ENCODE results near the gene ZBTB3. TPM values are rescaled to one million over a fixed set of nuclear protein-coding genes. Genes with fewer than 3 reads are reported as not detected.

The ZBTB3 gene
- total RNA-seq, result 1 to 10 TPM; 6.5 to 8.1 TPM

- H3K27me3 Mint-ChIP-seq, result no peaks in the 10 kb centered on the region
- H3K4me1 Mint-ChIP-seq (ENCODE audit: low read depth in 2 of 2), result peaks cover 2 to 6% of the 10 kb centered on the region in 2 donors
- ATAC-seq (peak; percentile 98), DNase-seq (ENCODE audit: low spot score) (peak; percentile 98)
- H3K36me3 Mint-ChIP-seq, result no peaks in the 10 kb centered on the region
- no peaks in the 10 kb centered on the region for H3K9me3 Mint-ChIP-seq
- peak within 1 kb of the TSS; percentile 79 to 90 for H3K27ac Mint-ChIP-seq
- peak within 1 kb of the TSS; percentile 90 for H3K4me3 Mint-ChIP-seq
Measured at GRCh38 chr11:62753736-62754603, at the start of gene ZBTB3. TSS of gene ZBTB3 (minus strand) at chr11:62754160. CDS start at chr11:62753664, 496 bp downstream.

DNA sequence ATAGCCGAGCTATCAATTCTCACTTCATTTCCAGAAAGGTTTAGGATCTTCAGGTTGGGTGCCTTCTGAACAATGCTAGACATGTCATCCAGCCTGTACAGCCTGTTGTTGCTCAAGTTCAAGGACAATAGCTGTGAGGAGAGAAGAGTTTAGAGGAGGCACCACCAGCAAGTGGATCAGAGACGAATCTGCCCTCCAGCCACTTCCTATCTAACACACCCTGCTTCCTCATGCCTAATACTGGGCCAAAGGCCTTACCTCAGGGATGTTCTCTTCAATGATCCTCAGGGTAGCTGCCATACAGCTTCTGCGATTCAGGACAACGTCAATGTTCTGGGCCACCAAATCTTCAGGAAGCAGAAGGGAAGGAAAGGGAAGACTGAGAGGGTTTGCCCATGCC, 47.1 kb upstream of the ZBTB3 start:
- peak overlapping the region in 1 of 2 donors; percentile 73 for H3K27ac Mint-ChIP-seq
- no peaks in the 10 kb centered on the region for H3K27me3 Mint-ChIP-seq

DNA sequence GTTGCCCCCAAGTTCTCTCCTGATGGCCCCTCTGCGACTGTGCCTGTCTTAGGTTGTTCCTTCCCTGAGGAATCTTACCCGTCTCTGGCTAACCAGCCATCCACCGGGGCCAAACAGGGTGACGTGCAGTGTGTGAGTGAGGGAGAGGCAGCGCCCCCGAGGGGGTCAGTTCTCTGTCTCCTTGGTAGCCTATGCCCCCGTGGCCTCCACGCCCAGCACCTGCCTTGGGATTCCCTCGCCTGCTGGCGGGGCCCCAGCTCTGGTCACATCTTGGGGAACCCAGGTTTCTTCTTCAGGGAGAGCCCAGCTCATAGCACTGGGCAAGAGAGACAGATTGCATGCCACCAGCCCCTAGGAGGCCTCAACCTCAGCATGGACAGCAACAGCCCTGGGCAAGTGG, 45.5 kb upstream of the ZBTB3 start:
- no peak for DNase-seq (ENCODE audit: low spot score)
- peaks cover 20 to 34% of the 10 kb centered on the region in 2 donors for H3K4me1 Mint-ChIP-seq (ENCODE audit: low read depth in 2 of 2)
- H3K27ac Mint-ChIP-seq, result peak overlapping the region in 1 of 2 donors; percentile 48
- H3K9me3 Mint-ChIP-seq, result no peaks in the 10 kb centered on the region
- no peaks in the 10 kb centered on the region for H3K27me3 Mint-ChIP-seq
- H3K36me3 Mint-ChIP-seq, result peaks cover 37% of the 10 kb centered on the region
- no peak overlapping the region for H3K4me3 Mint-ChIP-seq
- ATAC-seq, result peak; percentile 2 to 34

More for the DNA sequence above, 47.1 kb upstream of the ZBTB3 start:
- Mint-ChIP-seq H3K4me1 (ENCODE audit: low read depth in 2 of 2) (peaks cover 31 to 42% of the 10 kb centered on the region in 2 donors), H3K36me3 (peaks cover 27% of the 10 kb centered on the region), H3K9me3 (no peaks in the 10 kb centered on the region), H3K4me3 (no peak overlapping the region)
- DNase-seq (ENCODE audit: low spot score) (no peak), ATAC-seq (no peak)

DNA sequence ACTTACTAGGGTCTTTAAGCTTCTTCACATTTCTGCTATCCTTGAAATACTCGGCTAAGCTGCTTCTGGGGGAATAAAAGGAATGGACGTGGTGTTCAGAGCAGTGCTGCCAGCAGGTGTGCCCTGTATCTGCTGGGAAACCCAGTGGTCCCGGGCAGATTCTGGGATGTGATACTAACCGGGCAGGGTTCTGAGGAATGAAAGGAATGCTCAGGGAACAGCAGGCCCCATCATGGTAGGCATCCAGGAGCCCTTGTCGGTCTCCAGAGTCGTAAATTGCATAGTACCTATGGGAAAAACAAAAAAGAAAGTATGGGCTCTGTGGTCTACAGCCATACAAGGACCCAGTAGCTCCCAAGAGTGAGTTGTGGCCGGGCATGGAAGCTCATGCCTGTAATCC, 42.3 kb upstream of the ZBTB3 start:
- Mint-ChIP-seq H3K27me3 (no peaks in the 10 kb centered on the region), H3K4me3 (no peak overlapping the region), H3K9me3 (no peaks in the 10 kb centered on the region), H3K27ac (peak overlapping the region in 1 of 2 donors; percentile 29), H3K4me1 (ENCODE audit: low read depth in 2 of 2) (peaks cover 8 to 22% of the 10 kb centered on the region in 2 donors), H3K36me3 (peaks cover 30% of the 10 kb centered on the region)
- ATAC-seq (no peak), DNase-seq (ENCODE audit: low spot score) (no peak)

DNA sequence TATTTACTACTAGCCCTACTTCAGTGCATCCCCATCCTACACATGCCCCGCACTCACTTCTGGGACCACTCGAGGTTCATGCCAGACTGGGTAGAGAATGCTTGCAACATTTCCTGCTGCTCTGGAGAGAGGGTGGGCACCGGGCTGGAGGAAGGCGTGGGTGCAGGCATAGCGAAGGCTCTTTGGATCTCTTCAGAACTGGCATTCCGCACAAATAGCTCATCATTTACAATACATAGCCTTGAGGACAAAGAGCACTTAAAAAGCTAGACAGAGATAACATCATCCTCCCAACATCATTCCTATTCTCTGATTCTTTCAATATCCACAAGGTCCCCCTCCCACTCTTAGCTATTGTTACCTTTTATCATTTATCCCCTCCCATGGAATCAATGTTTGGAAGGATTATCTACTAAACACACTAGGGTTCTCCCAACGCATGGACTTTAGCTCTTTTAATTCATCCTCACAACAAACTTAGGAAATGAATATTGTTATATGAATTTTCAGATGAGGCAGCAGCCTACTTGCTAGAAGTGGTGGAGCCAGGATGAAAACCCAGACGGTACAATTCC, 40.3 kb upstream of the ZBTB3 start:
- H3K4me3 Mint-ChIP-seq, result no peak overlapping the region
- H3K27ac Mint-ChIP-seq, result peak overlapping the region; percentile 3 to 36
- H3K36me3 Mint-ChIP-seq, result peaks cover 31% of the 10 kb centered on the region
- ATAC-seq, result no peak
- H3K27me3 Mint-ChIP-seq, result no peaks in the 10 kb centered on the region
- no peaks in the 10 kb centered on the region for H3K9me3 Mint-ChIP-seq
- DNase-seq (ENCODE audit: low spot score), result no peak
- peaks cover 21 to 31% of the 10 kb centered on the region in 2 donors for H3K4me1 Mint-ChIP-seq (ENCODE audit: low read depth in 2 of 2)

DNA sequence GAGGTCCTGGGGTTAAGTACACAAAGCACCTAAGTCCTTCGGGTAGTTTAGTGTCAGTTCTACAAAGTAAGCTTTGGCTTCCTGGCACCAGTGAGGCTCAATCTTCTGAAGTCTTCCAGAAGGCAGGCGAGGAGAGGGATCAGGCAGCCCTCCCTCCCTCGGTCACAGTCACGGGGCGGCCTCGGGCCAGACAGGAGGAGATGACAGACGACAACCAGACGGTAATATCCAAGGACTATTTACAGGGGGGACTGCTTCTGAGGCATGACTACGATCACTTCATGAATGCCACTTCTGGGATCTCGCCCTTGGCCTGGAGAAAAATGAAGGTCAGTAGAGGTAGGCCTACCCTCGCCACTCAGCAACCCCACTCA, 38.2 kb upstream of the ZBTB3 start:
- Mint-ChIP-seq H3K36me3 (peaks cover 32% of the 10 kb centered on the region), H3K4me3 (peak overlapping the region; percentile 88)
- no peak for ATAC-seq

DNA sequence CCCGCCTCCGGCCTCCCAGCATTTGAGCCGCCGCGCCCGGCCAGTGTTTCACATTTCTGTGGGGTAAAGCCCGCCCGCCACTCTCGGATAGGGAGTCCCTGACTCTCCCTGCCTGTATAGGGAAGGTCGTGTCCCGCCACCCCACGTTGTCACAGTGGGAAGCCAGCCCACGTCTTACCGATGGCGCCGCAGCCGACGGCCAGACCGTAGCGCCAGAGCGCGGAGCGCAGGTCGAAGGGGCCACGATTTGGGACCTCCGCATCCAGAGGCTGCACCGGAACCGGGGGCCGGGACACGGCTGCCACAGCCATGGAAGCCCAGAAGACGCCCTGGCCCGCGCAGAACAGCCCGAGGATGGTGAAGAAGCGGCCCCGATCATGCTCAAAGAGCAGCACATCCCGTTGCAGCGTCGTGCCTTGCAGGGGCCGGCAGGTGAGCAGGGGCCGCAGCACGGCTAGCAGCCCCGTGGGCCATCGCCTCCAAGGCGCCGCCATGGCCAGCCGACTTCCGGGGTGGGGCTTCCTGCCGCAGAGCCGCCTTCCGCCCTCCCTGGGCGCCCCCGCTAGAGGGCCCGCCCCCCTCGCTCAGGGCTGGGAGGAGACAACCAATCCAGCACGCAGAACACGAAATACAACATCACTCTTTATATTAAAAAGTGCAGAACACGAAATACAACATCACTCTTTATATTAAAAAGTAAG, 37.7 kb upstream of the ZBTB3 start, which contains the start of gene TMEM223:
TSS of gene TMEM223 (minus strand) at position 506 of the 701 bp plus-strand sequence. CDS start at position 494, 12 bp downstream.
- peak; percentile 86 to 87 for ATAC-seq
- Mint-ChIP-seq H3K9me3 (no peaks in the 10 kb centered on the region), H3K27me3 (no peaks in the 10 kb centered on the region), H3K27ac (peak within 1 kb of the TSS; percentile 82 to 88), H3K36me3 (peaks cover 32% of the 10 kb centered on the region), H3K4me3 (peak within 1 kb of the TSS; percentile 88), H3K4me1 (ENCODE audit: low read depth in 2 of 2) (peaks cover 33 to 34% of the 10 kb centered on the region in 2 donors)
- peak; percentile 94 for DNase-seq (ENCODE audit: low spot score)

More for the DNA sequence above, 38.2 kb upstream of the ZBTB3 start:
- H3K9me3 Mint-ChIP-seq, result no peaks in the 10 kb centered on the region
- no peak for DNase-seq (ENCODE audit: low spot score)
- H3K27ac Mint-ChIP-seq, result peak overlapping the region; percentile 82 to 88
- H3K4me1 Mint-ChIP-seq (ENCODE audit: low read depth in 2 of 2), result peaks cover 33 to 34% of the 10 kb centered on the region in 2 donors
- H3K27me3 Mint-ChIP-seq, result no peaks in the 10 kb centered on the region

- no peak for ATAC-seq
- peak overlapping the region; percentile 90 for H3K4me3 Mint-ChIP-seq
- peaks cover 18% of the 10 kb centered on the region for H3K36me3 Mint-ChIP-seq
- peak; percentile 35 for DNase-seq (ENCODE audit: low spot score)
- peaks cover 34 to 41% of the 10 kb centered on the region in 2 donors for H3K4me1 Mint-ChIP-seq (ENCODE audit: low read depth in 2 of 2)
- peak overlapping the region; percentile 82 to 88 for H3K27ac Mint-ChIP-seq
- H3K27me3 Mint-ChIP-seq, result no peaks in the 10 kb centered on the region
- H3K9me3 Mint-ChIP-seq, result no peaks in the 10 kb centered on the region
Measured at GRCh38 chr11:62789576-62789975, 35.6 kb upstream of the ZBTB3 start.

- Mint-ChIP-seq H3K27me3 (no peaks in the 10 kb centered on the region), H3K27ac (peak overlapping the region; percentile 82 to 88), H3K9me3 (no peaks in the 10 kb centered on the region), H3K4me3 (peak overlapping the region; percentile 90), H3K4me1 (ENCODE audit: low read depth in 2 of 2) (peaks cover 31 to 41% of the 10 kb centered on the region in 2 donors), H3K36me3 (peaks cover 12% of the 10 kb centered on the region)
- ATAC-seq, result no peak
- peak; percentile 31 for DNase-seq (ENCODE audit: low spot score)
Measured at GRCh38 chr11:62788991-62789390, 35.0 kb upstream of the ZBTB3 start.

- Mint-ChIP-seq H3K9me3 (no peaks in the 10 kb centered on the region), H3K27me3 (no peaks in the 10 kb centered on the region), H3K4me3 (peak within 1 kb of the TSS; percentile 90), H3K36me3 (peaks cover 12% of the 10 kb centered on the region), H3K4me1 (ENCODE audit: low read depth in 2 of 2) (peaks cover 26 to 37% of the 10 kb centered on the region in 2 donors), H3K27ac (peak within 1 kb of the TSS; percentile 82 to 88)
- ATAC-seq, result peak; percentile 90 to 92
- peak; percentile 98 for DNase-seq (ENCODE audit: low spot score)
Measured at GRCh38 chr11:62787005-62787759, 33.2 kb upstream of the ZBTB3 start, which contains the start of gene TMEM179B. TSS of gene TMEM179B (plus strand) at chr11:62787402. CDS start at chr11:62787432, 30 bp downstream.

- H3K4me1 Mint-ChIP-seq (ENCODE audit: low read depth in 2 of 2), result peaks cover 24 to 34% of the 10 kb centered on the region in 2 donors
- H3K27me3 Mint-ChIP-seq, result no peaks in the 10 kb centered on the region
- peak overlapping the region; percentile 82 to 88 for H3K27ac Mint-ChIP-seq
- peaks cover 12% of the 10 kb centered on the region for H3K36me3 Mint-ChIP-seq
- ATAC-seq, result peak; percentile 85
- H3K9me3 Mint-ChIP-seq, result no peaks in the 10 kb centered on the region
- DNase-seq (ENCODE audit: low spot score), result peak; percentile 92
- peak overlapping the region; percentile 90 for H3K4me3 Mint-ChIP-seq
Measured at GRCh38 chr11:62786318-62787004, 32.5 kb upstream of the ZBTB3 start.

- ATAC-seq, result no peak
- Mint-ChIP-seq H3K9me3 (no peaks in the 10 kb centered on the region), H3K4me3 (no peak overlapping the region), H3K36me3 (no peaks in the 10 kb centered on the region), H3K4me1 (ENCODE audit: low read depth in 2 of 2) (peaks cover 2 to 11% of the 10 kb centered on the region in 2 donors), H3K27me3 (no peaks in the 10 kb centered on the region), H3K27ac (no peak overlapping the region)
- DNase-seq (ENCODE audit: low spot score), result peak; percentile 39
Measured at GRCh38 chr11:62782753-62783152, 28.8 kb upstream of the ZBTB3 start.

Data from natural killer cell treated with Interleukin-12 subunit alpha and Interleukin-12 subunit beta and Interleukin-15 and Interleukin-18, amount 100 ng/mL, for 72 hours (primary cell).